ENCODE data around the gene CADPS. TPM values are rescaled to one million over a fixed set of nuclear protein-coding genes. Genes with fewer than 3 reads are reported as not detected.

CADPS gene
- total RNA-seq, 6 experiments from 2014 or later: not detected

GRCh38 chr3:62416144-62416543, 459.1 kb downstream of the CADPS start:
- Mint-ChIP-seq H3K27me3 (ENCODE audit: insufficient read depth) (peaks cover 5% of the 10 kb centered on the region), H3K36me3 (ENCODE audit: low read depth) (no peaks in the 10 kb centered on the region), H3K4me3 (no peak overlapping the region), H3K4me1 (ENCODE audit: low read depth) (no peaks in the 10 kb centered on the region), H3K9me3 (no peaks in the 10 kb centered on the region), H3K27ac (no peak overlapping the region)
- no peak for TF ChIP-seq CTCF (IDR thresholded peaks at IDR 0.05)
- no peak for DNase-seq

- Mint-ChIP-seq H3K9me3 (no peaks in the 10 kb centered on the region), H3K27me3 (ENCODE audit: insufficient read depth) (peaks cover 5% of the 10 kb centered on the region), H3K27ac (no peak overlapping the region), H3K36me3 (ENCODE audit: low read depth) (no peaks in the 10 kb centered on the region), H3K4me1 (ENCODE audit: low read depth) (no peaks in the 10 kb centered on the region), H3K4me3 (no peak overlapping the region)
- DNase-seq: no peak
- no peak for TF ChIP-seq CTCF (IDR thresholded peaks at IDR 0.05)
Measured at GRCh38 chr3:62415312-62415801, 459.9 kb downstream of the CADPS start.

- Mint-ChIP-seq H3K9me3 (no peaks in the 10 kb centered on the region), H3K4me3 (no peak overlapping the region), H3K27me3 (ENCODE audit: insufficient read depth) (peaks cover 5% of the 10 kb centered on the region; the same call in 1 of the 2 replicates), H3K4me1 (ENCODE audit: low read depth) (no peaks in the 10 kb centered on the region), H3K27ac (no peak overlapping the region), H3K36me3 (ENCODE audit: low read depth) (no peaks in the 10 kb centered on the region)
- TF ChIP-seq CTCF (IDR thresholded peaks at IDR 0.05): no peak
- no peak for DNase-seq
Measured at GRCh38 chr3:62414786-62415185, 460.4 kb downstream of the CADPS start.

GRCh38 chr3:62413687-62414086, 461.5 kb downstream of the CADPS start:
- no peak for DNase-seq
- H3K4me1 Mint-ChIP-seq (ENCODE audit: low read depth): no peaks in the 10 kb centered on the region
- no peak overlapping the region for H3K27ac Mint-ChIP-seq
- H3K27me3 Mint-ChIP-seq (ENCODE audit: insufficient read depth): peaks cover 4% of the 10 kb centered on the region; the same call in 1 of the 2 replicates
- no peaks in the 10 kb centered on the region for H3K9me3 Mint-ChIP-seq
- no peak overlapping the region for H3K4me3 Mint-ChIP-seq
- no peak for TF ChIP-seq CTCF (IDR thresholded peaks at IDR 0.05)
- no peaks in the 10 kb centered on the region for H3K36me3 Mint-ChIP-seq (ENCODE audit: low read depth)

GRCh38 chr3:62406945-62407344, 468.3 kb downstream of the CADPS start:
- DNase-seq: no peak
- Mint-ChIP-seq H3K9me3 (no peaks in the 10 kb centered on the region), H3K4me1 (ENCODE audit: low read depth) (no peaks in the 10 kb centered on the region), H3K27ac (no peak overlapping the region), H3K36me3 (ENCODE audit: low read depth) (no peaks in the 10 kb centered on the region), H3K4me3 (no peak overlapping the region), H3K27me3 (ENCODE audit: insufficient read depth) (peaks cover 8% of the 10 kb centered on the region)
- no peak for TF ChIP-seq CTCF (IDR thresholded peaks at IDR 0.05)

- no peak for DNase-seq
- no peaks in the 10 kb centered on the region for H3K4me1 Mint-ChIP-seq (ENCODE audit: low read depth)
- H3K27ac Mint-ChIP-seq: no peak overlapping the region
- peaks cover 11% of the 10 kb centered on the region for H3K27me3 Mint-ChIP-seq (ENCODE audit: insufficient read depth)
- no peaks in the 10 kb centered on the region for H3K9me3 Mint-ChIP-seq
- no peaks in the 10 kb centered on the region for H3K36me3 Mint-ChIP-seq (ENCODE audit: low read depth)
- no peak for TF ChIP-seq CTCF (IDR thresholded peaks at IDR 0.05)
- H3K4me3 Mint-ChIP-seq: no peak overlapping the region
Measured at GRCh38 chr3:62405566-62405965, 469.6 kb downstream of the CADPS start.

Measured in HFFc6 (cell line).